Astrocyte of the spinal cord (primary cell): ENCODE data around the gene FOXR1.

Source experiments
- DNase-seq: peaks from one replicate; pipeline ENCODE4 v3.0.0; 2011; ENCODE audit warnings: low read depth, low spot score
- H3K4me3 ChIP-seq: 2 replicates; pipeline ENCODE4 v1.5.1; 2011; ENCODE audit warnings: low read depth, mild to moderate bottlenecking, low read length, moderate library complexity
- CTCF ChIP-seq: IDR thresholded peaks from 2 replicates; pipeline ENCODE4 v1.5.1; 2012; ENCODE audit warnings: low read depth, mild to moderate bottlenecking, low read length, inconsistent platforms
- in situ Hi-C: cut with HindIII; loops from 2 replicates; pipeline ENCODE4 v1.10.0; 2017; ENCODE audit warnings: low sequenced_read_pairs

The FOXR1 gene

GRCh38 chr11:119026970-119027369, 55.4 kb downstream of the FOXR1 start:
- no peak overlapping the region for H3K4me3 ChIP-seq
- TF ChIP-seq CTCF: no peak
- DNase-seq: no peak
- in situ Hi-C loops: no loop called here

GRCh38 chr11:119027561-119028345, 56.2 kb downstream of the FOXR1 start:
- in situ Hi-C loops: no loop called here
- TF ChIP-seq CTCF: no peak
- H3K4me3 ChIP-seq: no peak overlapping the region

GRCh38 chr11:119028346-119029068, 56.9 kb downstream of the FOXR1 start:
- no peak overlapping the region for H3K4me3 ChIP-seq
- DNase-seq: no peak
- in situ Hi-C loops: no loop called here
- no peak for TF ChIP-seq CTCF

More at GRCh38 chr11:119027561-119028345, 56.2 kb downstream of the FOXR1 start:
- no peak for DNase-seq

GRCh38 chr11:119029069-119029339, 57.4 kb downstream of the FOXR1 start:
- no peak overlapping the region for H3K4me3 ChIP-seq
- in situ Hi-C loops: no loop called here
- no peak for TF ChIP-seq CTCF
- DNase-seq: no peak

- no peak for DNase-seq
Measured at GRCh38 chr11:119029340-119030028, 57.9 kb downstream of the FOXR1 start.

GRCh38 chr11:119030029-119030328, 58.4 kb downstream of the FOXR1 start:
- in situ Hi-C loops: no loop called here
- DNase-seq: no peak
- no peak for TF ChIP-seq CTCF
- peak overlapping the region; percentile 61 for H3K4me3 ChIP-seq

More at GRCh38 chr11:119029340-119030028, 57.9 kb downstream of the FOXR1 start:
- H3K4me3 ChIP-seq: peak overlapping the region; percentile 61
- in situ Hi-C loops: no loop called here
- no peak for TF ChIP-seq CTCF
